CD4-positive, CD25-positive, alpha-beta regulatory T cell (primary cell): ENCODE measurements around the gene AIRE. TPM values are rescaled to one million over a fixed set of nuclear protein-coding genes. Genes with fewer than 3 reads are reported as not detected.

Source experiments
- ATAC-seq, 2 donors: fragments of 150-1000 bp; cut with Tn5 transposase; one replicate each; pipeline ENCODE4 v1.10.0; 2021; ENCODE audit warnings: low read depth in 2 of 2, moderate number of reproducible peaks in 2 of 2, moderate library complexity in 1 of 2
- DNase-seq, 3 donors: peaks; one replicate each; pipeline versions ENCODE4 v3.0.0 to v3.0.0-alpha.2; 2012 to 2022; ENCODE audit warnings: mixed read lengths in 1 of 3
- H3K27ac ChIP-seq: one replicate; pipeline ENCODE4 v1.7.0; 2013; ENCODE audit warnings: mild to moderate bottlenecking, low read length; ENCODE audit not compliant: insufficient read depth, poor library complexity, severe bottlenecking
- H3K27me3 ChIP-seq: one replicate; pipeline ENCODE4 v1.7.0; 2013; ENCODE audit warnings: low read length; ENCODE audit not compliant: control insufficient read depth, insufficient read depth
- H3K36me3 ChIP-seq: one replicate; pipeline ENCODE4 v1.7.0; 2013; ENCODE audit warnings: mild to moderate bottlenecking, low read length, moderate library complexity; ENCODE audit not compliant: control insufficient read depth, insufficient read depth
- H3K4me1 ChIP-seq: 2 replicates; pipeline ENCODE4 v1.7.0; 2013; ENCODE audit warnings: mild to moderate bottlenecking, low read length; ENCODE audit not compliant: insufficient read depth, control insufficient read depth, poor library complexity, severe bottlenecking
- H3K4me3 ChIP-seq: one replicate; pipeline ENCODE4 v1.7.0; 2013; ENCODE audit warnings: low read depth, mild to moderate bottlenecking, low read length, moderate library complexity
- H3K9me3 ChIP-seq, 2 experiments: 1 replicate in 1 of 2; 2 replicates in 1 of 2; pipeline ENCODE4 v1.7.0; 2013; ENCODE audit warnings: low read length in 2 of 2, mild to moderate bottlenecking in 1 of 2, moderate library complexity in 1 of 2; ENCODE audit not compliant: control insufficient read depth in 2 of 2
- H3K27ac Mint-ChIP-seq, 3 donors: one replicate each; pipeline ENCODE4 v1.8.0; 2020 to 2022; ENCODE audit warnings: mild to moderate bottlenecking in 3 of 3, mixed read lengths in 3 of 3, moderate library complexity in 2 of 3
- H3K27me3 Mint-ChIP-seq: one replicate; pipeline ENCODE4 v1.8.0; 2022; ENCODE audit warnings: mild to moderate bottlenecking, mixed read lengths
- H3K36me3 Mint-ChIP-seq: one replicate; pipeline ENCODE4 v1.8.0; 2020; ENCODE audit warnings: mixed read lengths
- H3K4me1 Mint-ChIP-seq, 4 donors: one replicate each; pipeline ENCODE4 v1.8.0; 2020 to 2022; ENCODE audit warnings: mixed read lengths in 4 of 4, mild to moderate bottlenecking in 1 of 4
- H3K4me3 Mint-ChIP-seq, 4 donors: one replicate each; pipeline ENCODE4 v1.8.0; 2020 to 2022; ENCODE audit warnings: mild to moderate bottlenecking in 4 of 4, mixed read lengths in 4 of 4, moderate library complexity in 3 of 4
- H3K9me3 Mint-ChIP-seq, 7 donors: one replicate each; pipeline ENCODE4 v1.8.0; 2020 to 2022; ENCODE audit warnings: mixed read lengths in 7 of 7, mild to moderate bottlenecking in 3 of 7, moderate library complexity in 2 of 7
- polyA plus RNA-seq, 4 donors: library from polyadenylated mRNA; unstranded; fragments of 300-500 nt; fragmentation: Illumina TruSeq; gene quantifications; one replicate each; pipeline ENCODE4 v1.2.3, GENCODE V29; 2021
- total RNA-seq: library from RNA; stranded (reverse); gene quantifications from one replicate; pipeline ENCODE4 v1.2.3, GENCODE V29; 2022

AIRE gene
- total and polyA plus RNA-seq, 5 donors from 2014 or later, result 0.07 to 2.0 (median 0.39) TPM

DNA sequence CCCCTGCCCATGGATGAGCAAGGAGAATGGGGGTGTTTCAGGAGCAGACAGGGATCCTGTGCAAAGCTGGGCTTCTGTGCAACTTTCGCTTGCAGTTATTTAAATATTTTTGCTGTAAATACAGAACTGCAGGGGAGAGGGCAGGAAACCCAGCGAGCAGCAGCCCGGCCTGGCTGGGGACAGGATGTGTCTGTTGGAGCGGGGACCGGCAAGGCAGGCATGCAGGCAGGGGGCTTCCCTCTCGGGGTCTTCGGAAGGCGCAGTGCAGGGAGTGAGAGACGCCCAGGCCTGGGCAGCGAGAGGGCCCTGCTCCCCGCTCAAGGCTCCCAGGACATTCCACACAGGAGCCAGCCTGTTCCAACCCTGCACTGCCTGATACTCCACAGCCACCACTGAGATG lies 1.7 kb upstream of the AIRE start:
- Histone ChIP-seq H3K36me3 (no peaks in the 10 kb centered on the region), H3K27me3 (no peaks in the 10 kb centered on the region), H3K4me3 (no peak overlapping the region), H3K27ac (no peak overlapping the region), H3K4me1 (no peaks in the 10 kb centered on the region), H3K9me3 (no peaks in the 10 kb centered on the region)
- no peak for DNase-seq
- Mint-ChIP-seq H3K27ac (no peak overlapping the region), H3K4me1 (peaks cover 0 to 4% (median 0%) of the 10 kb centered on the region in 4 donors), H3K27me3 (peaks cover 11% of the 10 kb centered on the region), H3K4me3 (no peak overlapping the region), H3K9me3 (no peaks in the 10 kb centered on the region), H3K36me3 (no peaks in the 10 kb centered on the region)
- no peak for ATAC-seq

DNA sequence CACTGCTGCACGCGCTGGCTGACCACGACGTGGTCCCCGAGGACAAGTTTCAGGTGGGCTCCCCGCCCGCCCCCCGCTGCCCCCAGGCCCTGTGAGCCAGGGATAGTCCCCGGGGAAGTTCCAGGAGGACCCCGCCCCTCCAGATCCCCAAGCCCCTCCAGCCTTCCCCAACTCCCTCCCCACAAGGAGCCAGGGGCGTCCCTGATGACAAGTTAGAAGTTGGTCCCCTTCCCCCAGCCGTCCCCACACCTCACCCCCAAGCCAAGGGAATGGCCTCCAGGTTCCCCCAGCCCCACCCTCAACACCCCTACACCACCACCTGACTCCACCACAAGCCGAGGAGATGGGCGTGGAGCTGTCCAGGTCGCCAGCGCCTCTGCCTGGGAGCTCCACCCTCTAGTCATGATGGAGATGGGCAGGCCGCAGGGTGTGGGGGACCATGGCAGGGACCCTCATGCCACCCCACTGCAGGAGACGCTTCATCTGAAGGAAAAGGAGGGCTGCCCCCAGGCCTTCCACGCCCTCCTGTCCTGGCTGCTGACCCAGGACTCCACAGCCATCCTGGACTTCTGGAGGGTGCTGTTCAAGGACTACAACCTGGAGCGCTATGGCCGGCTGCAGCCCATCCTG lies 525 bp downstream of the AIRE start:
- ATAC-seq (no peak), DNase-seq (no peak)
- Mint-ChIP-seq H3K4me1 (peaks cover 0 to 11% (median 4%) of the 10 kb centered on the region in 4 donors), H3K36me3 (no peaks in the 10 kb centered on the region), H3K27ac (no peak overlapping the region), H3K27me3 (peaks cover 5% of the 10 kb centered on the region), H3K4me3 (no peak overlapping the region), H3K9me3 (no peaks in the 10 kb centered on the region)
- no peaks in the 10 kb centered on the region for H3K9me3 ChIP-seq
- no peaks in the 10 kb centered on the region for H3K27me3 ChIP-seq
- no peaks in the 10 kb centered on the region for H3K4me1 ChIP-seq
- no peak overlapping the region for H3K4me3 ChIP-seq
- H3K36me3 ChIP-seq, result no peaks in the 10 kb centered on the region
- no peak overlapping the region for H3K27ac ChIP-seq

DNA sequence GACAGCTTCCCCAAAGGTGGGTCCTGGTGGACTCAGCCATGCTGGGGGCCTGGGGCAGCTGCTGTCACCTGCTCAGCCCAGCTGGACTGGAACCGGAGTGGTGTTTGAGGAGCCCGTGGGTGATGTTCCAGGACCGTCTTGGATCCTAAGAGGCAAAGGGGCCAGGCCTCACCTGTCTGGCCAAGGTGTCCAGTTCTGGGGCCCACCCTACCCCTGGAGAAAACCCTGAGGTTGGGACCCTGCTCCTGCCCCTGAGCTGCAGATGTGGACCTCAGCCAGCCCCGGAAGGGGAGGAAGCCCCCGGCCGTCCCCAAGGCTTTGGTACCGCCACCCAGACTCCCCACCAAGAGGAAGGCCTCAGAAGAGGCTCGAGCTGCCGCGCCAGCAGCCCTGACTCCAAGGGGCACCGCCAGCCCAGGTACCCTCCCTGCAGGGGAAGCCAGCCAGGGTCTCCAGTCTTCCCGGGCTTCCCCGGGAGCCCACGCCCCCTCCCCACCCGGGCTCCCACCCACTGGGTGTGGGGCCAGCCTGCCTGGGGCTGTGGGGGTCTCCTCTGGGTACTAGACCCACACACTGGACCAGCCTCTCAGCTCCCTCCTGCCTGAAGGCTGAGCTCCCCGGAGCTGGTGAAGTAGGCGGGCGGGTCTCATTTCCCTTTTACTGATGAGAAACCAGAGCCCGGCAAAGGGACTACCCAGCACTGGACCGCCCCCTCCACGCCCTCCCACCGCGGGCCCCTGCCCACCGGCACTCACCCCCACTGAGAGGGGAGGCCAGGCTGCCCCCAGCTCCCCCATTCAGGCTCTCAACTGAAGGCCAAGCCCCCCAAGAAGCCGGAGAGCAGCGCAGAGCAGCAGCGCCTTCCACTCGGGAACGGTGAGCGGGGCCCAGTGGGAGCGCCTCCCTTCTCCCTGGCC lies 1.3 kb downstream of the AIRE start:
- Histone ChIP-seq H3K4me1 (no peaks in the 10 kb centered on the region), H3K36me3 (no peaks in the 10 kb centered on the region), H3K27me3 (no peaks in the 10 kb centered on the region), H3K9me3 (no peaks in the 10 kb centered on the region), H3K4me3 (no peak overlapping the region), H3K27ac (no peak overlapping the region)
- DNase-seq (no peak), ATAC-seq (no peak)
- Mint-ChIP-seq H3K4me1 (peaks cover 0 to 11% (median 4%) of the 10 kb centered on the region in 4 donors), H3K4me3 (no peak overlapping the region), H3K27me3 (peaks cover 5% of the 10 kb centered on the region), H3K9me3 (no peaks in the 10 kb centered on the region), H3K27ac (no peak overlapping the region), H3K36me3 (no peaks in the 10 kb centered on the region)

DNA sequence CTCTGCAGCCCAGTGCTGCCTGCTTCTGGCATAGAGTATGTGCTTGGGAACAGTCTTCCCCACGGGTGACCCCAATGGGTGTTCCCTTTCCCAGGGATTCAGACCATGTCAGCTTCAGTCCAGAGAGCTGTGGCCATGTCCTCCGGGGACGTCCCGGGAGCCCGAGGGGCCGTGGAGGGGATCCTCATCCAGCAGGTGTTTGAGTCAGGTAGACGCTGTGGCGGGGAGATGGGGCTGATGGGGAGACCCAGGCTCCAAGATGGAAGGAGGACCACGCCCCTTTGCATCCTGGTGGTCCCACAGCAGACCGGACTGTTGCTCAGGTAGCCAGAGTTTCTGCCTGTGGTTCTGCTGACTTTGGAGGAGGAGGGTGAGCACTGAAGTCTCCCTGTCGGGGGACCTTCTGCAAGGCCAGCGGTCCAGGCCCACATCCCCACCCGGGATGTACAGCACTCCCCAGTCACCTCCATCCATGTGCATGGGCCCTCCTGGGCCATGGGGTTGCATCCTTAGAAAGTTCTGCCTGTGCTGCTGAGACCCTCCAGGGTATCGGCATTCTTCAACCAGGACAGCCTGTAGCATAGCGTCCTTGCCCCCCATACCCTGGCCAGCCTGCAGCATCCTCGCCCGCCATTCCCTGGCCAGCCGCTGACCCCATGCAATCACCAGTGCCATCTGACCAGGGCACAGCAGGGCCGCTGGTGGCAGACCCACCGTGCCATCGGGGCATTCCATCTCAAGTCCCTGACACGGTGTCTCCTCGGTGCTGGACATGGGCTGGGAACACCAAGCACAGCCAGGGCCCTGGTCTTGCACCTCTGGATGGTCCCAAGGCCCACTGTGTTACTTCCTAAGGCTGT lies 2.8 kb downstream of the AIRE start:
- DNase-seq, result no peak
- H3K36me3 Mint-ChIP-seq, result no peaks in the 10 kb centered on the region
- H3K9me3 Mint-ChIP-seq, result no peaks in the 10 kb centered on the region
- H3K27me3 ChIP-seq, result no peaks in the 10 kb centered on the region
- peaks cover 8% of the 10 kb centered on the region for H3K4me1 ChIP-seq
- no peaks in the 10 kb centered on the region for H3K9me3 ChIP-seq
- H3K4me3 ChIP-seq, result no peak overlapping the region
- no peaks in the 10 kb centered on the region for H3K36me3 ChIP-seq
- no peak overlapping the region for H3K27ac Mint-ChIP-seq
- H3K4me1 Mint-ChIP-seq, result peaks cover 0 to 12% (median 4%) of the 10 kb centered on the region in 4 donors
- no peak for ATAC-seq
- H3K27ac ChIP-seq, result no peak overlapping the region
- H3K4me3 Mint-ChIP-seq, result no peak overlapping the region
- peaks cover 3% of the 10 kb centered on the region for H3K27me3 Mint-ChIP-seq

DNA sequence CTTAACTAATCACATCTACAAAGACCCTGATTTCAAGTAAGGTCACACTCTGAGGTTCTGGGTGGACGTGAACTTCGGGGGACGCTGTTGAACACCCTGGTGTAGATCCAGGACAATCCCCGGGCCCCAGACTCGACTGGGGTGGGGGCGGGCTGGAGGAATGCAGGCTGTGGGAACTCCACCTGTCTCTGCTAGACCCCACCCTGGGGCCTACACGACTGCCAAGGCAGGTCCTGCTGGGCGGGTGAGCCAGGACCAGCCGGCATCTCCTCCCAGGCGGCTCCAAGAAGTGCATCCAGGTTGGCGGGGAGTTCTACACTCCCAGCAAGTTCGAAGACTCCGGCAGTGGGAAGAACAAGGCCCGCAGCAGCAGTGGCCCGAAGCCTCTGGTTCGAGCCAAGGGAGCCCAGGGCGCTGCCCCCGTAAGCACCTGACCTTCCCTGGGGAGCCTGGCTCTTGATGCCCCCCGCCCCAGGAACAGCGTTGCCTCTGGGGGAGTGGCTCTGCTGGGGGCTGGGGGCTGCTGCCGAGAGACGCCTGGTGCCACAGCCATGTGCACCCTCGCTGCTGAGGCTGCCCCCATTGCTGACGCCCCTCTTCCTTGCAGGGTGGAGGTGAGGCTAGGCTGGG lies 3.8 kb downstream of the AIRE start:
- DNase-seq, result no peak
- H3K27me3 Mint-ChIP-seq, result no peaks in the 10 kb centered on the region
- H3K36me3 Mint-ChIP-seq, result no peaks in the 10 kb centered on the region

DNA sequence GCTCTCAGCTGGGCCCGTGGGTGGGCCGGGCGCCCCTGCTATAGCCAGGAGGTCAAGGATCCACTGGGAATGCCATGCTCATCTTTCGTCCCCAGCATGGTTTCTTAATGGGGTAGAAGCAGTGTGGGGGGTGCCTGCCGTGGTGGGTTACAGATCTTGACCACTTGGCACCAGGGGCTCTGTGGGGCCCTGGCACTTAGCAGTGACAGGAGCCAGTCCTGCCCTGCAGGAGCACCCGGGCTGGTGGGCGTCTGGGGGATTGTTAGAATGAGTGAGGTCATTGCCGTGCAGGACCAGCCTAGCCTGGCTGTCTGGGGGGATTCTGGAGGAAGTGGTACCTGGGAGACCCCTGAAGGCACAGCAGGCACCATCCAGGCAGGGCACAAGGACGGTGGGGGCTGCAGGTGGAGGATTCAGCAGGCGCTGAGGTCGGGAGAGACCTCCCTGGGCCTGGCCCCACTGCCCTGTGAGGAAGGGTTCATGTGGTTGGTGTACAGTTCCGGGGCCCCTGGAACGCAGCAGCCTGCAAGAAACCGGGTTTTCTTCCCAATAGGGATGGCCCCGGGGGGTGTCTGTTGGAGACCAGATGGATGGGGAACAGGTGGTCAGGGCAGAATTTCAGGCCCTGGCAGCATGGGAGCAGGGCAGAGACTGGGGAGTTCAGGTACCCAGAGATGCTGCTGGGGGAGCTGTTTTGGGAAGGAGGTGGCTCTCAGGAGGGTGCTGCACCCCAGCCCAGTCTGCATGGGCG lies 4.8 kb downstream of the AIRE start:
- Histone ChIP-seq H3K36me3 (no peaks in the 10 kb centered on the region), H3K9me3 (no peaks in the 10 kb centered on the region), H3K4me3 (no peak overlapping the region), H3K4me1 (peaks cover 23% of the 10 kb centered on the region), H3K27ac (no peak overlapping the region), H3K27me3 (no peaks in the 10 kb centered on the region)
- ATAC-seq (no peak), DNase-seq (no peak)
- peaks cover 0 to 21% (median 4%) of the 10 kb centered on the region in 4 donors for H3K4me1 Mint-ChIP-seq
- no peaks in the 10 kb centered on the region for H3K9me3 Mint-ChIP-seq
- H3K27ac Mint-ChIP-seq, result no peak overlapping the region
- no peaks in the 10 kb centered on the region for H3K36me3 Mint-ChIP-seq
- peak overlapping the region in 1 of 4 donors; percentile 39 for H3K4me3 Mint-ChIP-seq
- peaks cover 3% of the 10 kb centered on the region for H3K27me3 Mint-ChIP-seq

More for the DNA sequence above, 3.8 kb downstream of the AIRE start:
- Mint-ChIP-seq H3K4me1 (peaks cover 0 to 14% (median 4%) of the 10 kb centered on the region in 4 donors), H3K4me3 (no peak overlapping the region), H3K27ac (no peak overlapping the region), H3K9me3 (no peaks in the 10 kb centered on the region)
- Histone ChIP-seq H3K27me3 (no peaks in the 10 kb centered on the region), H3K27ac (no peak overlapping the region), H3K4me1 (peaks cover 14% of the 10 kb centered on the region), H3K4me3 (no peak overlapping the region), H3K9me3 (no peaks in the 10 kb centered on the region), H3K36me3 (no peaks in the 10 kb centered on the region)
- ATAC-seq, result no peak
